Muscle of leg (tissue), 16 donors: ENCODE measurements around the gene RAB42. TPM values are rescaled to one million over a fixed set of nuclear protein-coding genes. Genes with fewer than 3 reads are reported as not detected.

Source experiments
- DNase-seq: peaks from one replicate; pipeline ENCODE4 v3.0.0; 2013
- H3K27ac ChIP-seq: one replicate; pipeline ENCODE4 v1.5.1; 2013; ENCODE audit warnings: mild to moderate bottlenecking, low read length, control low read depth
- H3K27me3 ChIP-seq: one replicate; pipeline ENCODE4 v1.6.1; 2013; ENCODE audit warnings: low read length; ENCODE audit not compliant: control insufficient read depth, insufficient read depth
- H3K36me3 ChIP-seq: one replicate; pipeline ENCODE4 v1.6.1; 2013; ENCODE audit warnings: low read length; ENCODE audit not compliant: control insufficient read depth, insufficient read depth
- H3K4me1 ChIP-seq: one replicate; pipeline ENCODE4 v1.6.1; 2013; ENCODE audit warnings: low read length; ENCODE audit not compliant: control insufficient read depth, insufficient read depth
- H3K4me3 ChIP-seq: one replicate; pipeline ENCODE4 v1.5.1; 2013; ENCODE audit warnings: low read length, control low read depth
- H3K9me3 ChIP-seq: replicated peaks from 2 replicates; pipeline ENCODE4 v1.6.1; 2013; ENCODE audit warnings: low read depth, low read length; ENCODE audit not compliant: control insufficient read depth
- WGBS: methylation state at CpG from one replicate; pipeline ENCODE4 v1.1.5; 2013; ENCODE audit warnings: missing lambda C conversion rate; ENCODE audit not compliant: insufficient coverage; 5-methylcytosine and 5-hydroxymethylcytosine counted together
- long read RNA-seq, 11 donors: transcript quantifications; one replicate each; lab custom pipeline, GENCODE V29; 2026
- polyA plus RNA-seq, 8 donors: library from polyadenylated mRNA; unstranded; fragments of 120-200 nt; gene quantifications; one replicate each; pipeline versions ENCODE4 v1.2.1 to v1.2.3, GENCODE V29; 2013; ENCODE audit warnings: inconsistent platforms in 1 of 8, low replicate concordance in 1 of 8; ENCODE audit not compliant: insufficient read length in 8 of 8, insufficient read depth in 1 of 8
- total RNA-seq: library from RNA; stranded (reverse); fragments of 120-200 nt; gene quantifications from one replicate; pipeline ENCODE4 v1.2.4, GENCODE V29; 2013

Gene RAB42
- total RNA-seq (8.7 TPM), polyA plus RNA-seq (10 to 100 TPM in 2 of 8 donors, 1 to 10 TPM in 6; 7.0 to 10.9 (median 9.2) TPM)
- long read RNA-seq, donor 1, partial matches to known transcripts, result 0 of 3 reads
- long read RNA-seq, donor 1, other reads (novel, unspliced or antisense), result 0 of 3 reads
- long read RNA-seq, donor 2, partial matches to known transcripts, result 0 of 1 reads
- long read RNA-seq, donor 2, other reads (novel, unspliced or antisense), result 0 of 1 reads
- long read RNA-seq, donor 3, transcript RAB42-202 (2 exons, 857 nt), result major isoform, 6 of 8 reads
- long read RNA-seq, donor 3, partial matches to known transcripts, result 0 of 8 reads
- long read RNA-seq, donor 3, other reads (novel, unspliced or antisense), result 0 of 8 reads
- long read RNA-seq, donor 4, partial matches to known transcripts, result 0 of 2 reads
- long read RNA-seq, donor 4, other reads (novel, unspliced or antisense), result 0 of 2 reads
- long read RNA-seq, donor 5, transcript RAB42-202 (2 exons, 857 nt), result major isoform, 7 of 7 reads
- long read RNA-seq, donor 5, partial matches to known transcripts, result 0 of 7 reads
- long read RNA-seq, donor 5, other reads (novel, unspliced or antisense), result 0 of 7 reads
- long read RNA-seq, donor 6, transcript RAB42-202 (2 exons, 857 nt), result major isoform, 5 of 46 reads
- long read RNA-seq, donor 6, partial matches to known transcripts, result 30 of 46 reads
- long read RNA-seq, donor 6, other reads (novel, unspliced or antisense), result 9 of 46 reads
- long read RNA-seq, donor 7, partial matches to known transcripts, result 0 of 2 reads
- long read RNA-seq, donor 7, other reads (novel, unspliced or antisense), result 0 of 2 reads
- long read RNA-seq, donor 8, partial matches to known transcripts, result 0 of 3 reads
- long read RNA-seq, donor 8, other reads (novel, unspliced or antisense), result 0 of 3 reads
- long read RNA-seq, donor 9, partial matches to known transcripts, result 0 of 2 reads
- long read RNA-seq, donor 9, other reads (novel, unspliced or antisense), result 0 of 2 reads
- long read RNA-seq, donor 10, transcript RAB42-202 (2 exons, 857 nt), result major isoform, 6 of 6 reads
- long read RNA-seq, donor 10, partial matches to known transcripts, result 0 of 6 reads
- long read RNA-seq, donor 10, other reads (novel, unspliced or antisense), result 0 of 6 reads
- long read RNA-seq, donor 11, partial matches to known transcripts, result 0 of 3 reads
- long read RNA-seq, donor 11, other reads (novel, unspliced or antisense), result 0 of 3 reads

DNA sequence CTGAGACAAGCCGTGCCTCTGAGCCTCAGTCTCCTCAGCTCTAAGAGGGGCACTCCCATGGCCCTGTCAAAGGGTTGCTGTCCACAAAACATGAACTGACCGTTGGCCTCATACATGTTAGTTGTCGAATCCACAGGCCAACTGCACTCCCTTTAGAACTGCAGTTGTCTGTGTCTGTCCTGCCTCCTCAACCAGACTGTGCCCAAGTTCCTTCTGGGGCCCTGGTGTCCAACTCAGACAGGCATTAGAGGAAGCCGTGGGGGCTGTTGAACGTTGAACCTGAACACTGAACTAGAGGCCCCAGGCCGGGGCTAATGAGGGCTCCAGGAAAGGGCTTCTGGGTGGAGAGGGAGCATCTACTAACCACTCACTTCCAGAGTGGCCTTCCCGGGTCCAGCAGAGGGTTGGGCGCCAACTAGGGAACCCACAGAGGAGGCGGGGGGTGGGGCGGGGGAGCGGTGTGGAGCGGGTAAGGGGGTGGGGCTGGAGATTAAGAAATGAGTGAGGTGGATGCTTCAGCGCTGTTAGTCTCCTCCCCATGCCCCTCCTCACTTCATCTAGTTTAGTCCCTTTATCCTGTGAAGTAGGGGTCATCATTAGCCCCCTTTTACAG lies at the start of gene RAB42:
Gene RAB42 (plus strand): TSS at position 558 of the 613 bp plus-strand sequence. CDS start 247 bp downstream, outside the sequence.
- peak within 1 kb of the TSS; percentile 72 for H3K27ac ChIP-seq
- no peaks in the 10 kb centered on the region for H3K9me3 ChIP-seq
- no peaks in the 10 kb centered on the region for H3K36me3 ChIP-seq
- peak; percentile 69 for DNase-seq
- peak within 1 kb of the TSS; percentile 52 for H3K4me3 ChIP-seq
- H3K4me1 ChIP-seq, result peaks cover 37% of the 10 kb centered on the region
- 90% methylated on average over 1 of the region's 13 CpGs for WGBS
- no peaks in the 10 kb centered on the region for H3K27me3 ChIP-seq

DNA sequence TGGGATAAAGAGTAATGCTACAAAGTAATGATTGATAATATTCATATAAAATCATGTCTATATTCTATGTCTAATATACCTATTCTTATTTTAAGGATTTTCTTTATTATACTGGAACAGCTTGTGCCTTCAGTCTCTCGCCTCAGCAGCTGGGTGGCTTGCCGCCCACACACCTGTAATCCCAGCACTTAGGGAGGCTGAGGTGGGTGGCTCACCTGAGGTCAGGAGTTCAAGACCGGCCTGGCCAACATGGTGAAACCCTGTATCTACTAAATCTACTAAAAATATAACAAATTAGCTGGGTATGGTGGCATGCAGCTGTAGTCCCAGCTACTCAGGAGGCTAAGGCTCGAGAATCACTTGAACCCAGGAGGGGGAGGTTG lies 46.8 kb upstream of the RAB42 start:
- no peaks in the 10 kb centered on the region for H3K4me1 ChIP-seq
- H3K4me3 ChIP-seq, result no peak overlapping the region
- WGBS, result no CpG with 5 or more reads among the region's 4 CpGs
- H3K36me3 ChIP-seq, result no peaks in the 10 kb centered on the region
- H3K27me3 ChIP-seq, result peaks cover 2% of the 10 kb centered on the region
- DNase-seq, result no peak
- no peaks in the 10 kb centered on the region for H3K9me3 ChIP-seq
- no peak overlapping the region for H3K27ac ChIP-seq

DNA sequence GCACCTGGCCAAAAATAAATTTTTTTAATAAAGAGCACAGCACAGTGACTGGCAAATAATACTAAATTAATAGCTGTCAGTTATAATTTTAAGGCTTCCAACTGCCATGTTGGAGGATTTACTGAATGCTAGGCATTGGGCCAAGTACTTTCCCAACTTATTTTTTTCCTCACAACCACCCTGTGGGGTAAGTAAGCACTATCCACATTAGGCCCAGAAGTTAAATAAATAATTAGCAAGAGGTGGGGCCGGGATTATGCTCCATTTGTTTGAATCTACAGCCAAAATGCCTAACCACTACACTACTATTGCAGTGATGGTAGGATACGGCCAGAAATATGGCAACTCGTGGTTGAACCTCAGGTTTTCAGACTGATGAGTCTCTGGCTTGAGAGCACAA lies 43.7 kb upstream of the RAB42 start:
- Histone ChIP-seq H3K9me3 (no peaks in the 10 kb centered on the region), H3K4me1 (peaks cover 3% of the 10 kb centered on the region), H3K27ac (no peak overlapping the region), H3K27me3 (peaks cover 2% of the 10 kb centered on the region), H3K36me3 (no peaks in the 10 kb centered on the region), H3K4me3 (no peak overlapping the region)
- WGBS, result 100% methylated on average over 1 of the region's 3 CpGs
- DNase-seq, result no peak

- Histone ChIP-seq H3K27me3 (peaks cover 2% of the 10 kb centered on the region), H3K27ac (no peak overlapping the region), H3K4me3 (no peak overlapping the region), H3K4me1 (peaks cover 8% of the 10 kb centered on the region), H3K9me3 (no peaks in the 10 kb centered on the region), H3K36me3 (peaks cover 6% of the 10 kb centered on the region)
- no peak for DNase-seq
- 75% methylated on average over 3 of the region's 6 CpGs for WGBS
Measured at GRCh38 chr1:28551381-28551780, 40.7 kb upstream of the RAB42 start.

DNA sequence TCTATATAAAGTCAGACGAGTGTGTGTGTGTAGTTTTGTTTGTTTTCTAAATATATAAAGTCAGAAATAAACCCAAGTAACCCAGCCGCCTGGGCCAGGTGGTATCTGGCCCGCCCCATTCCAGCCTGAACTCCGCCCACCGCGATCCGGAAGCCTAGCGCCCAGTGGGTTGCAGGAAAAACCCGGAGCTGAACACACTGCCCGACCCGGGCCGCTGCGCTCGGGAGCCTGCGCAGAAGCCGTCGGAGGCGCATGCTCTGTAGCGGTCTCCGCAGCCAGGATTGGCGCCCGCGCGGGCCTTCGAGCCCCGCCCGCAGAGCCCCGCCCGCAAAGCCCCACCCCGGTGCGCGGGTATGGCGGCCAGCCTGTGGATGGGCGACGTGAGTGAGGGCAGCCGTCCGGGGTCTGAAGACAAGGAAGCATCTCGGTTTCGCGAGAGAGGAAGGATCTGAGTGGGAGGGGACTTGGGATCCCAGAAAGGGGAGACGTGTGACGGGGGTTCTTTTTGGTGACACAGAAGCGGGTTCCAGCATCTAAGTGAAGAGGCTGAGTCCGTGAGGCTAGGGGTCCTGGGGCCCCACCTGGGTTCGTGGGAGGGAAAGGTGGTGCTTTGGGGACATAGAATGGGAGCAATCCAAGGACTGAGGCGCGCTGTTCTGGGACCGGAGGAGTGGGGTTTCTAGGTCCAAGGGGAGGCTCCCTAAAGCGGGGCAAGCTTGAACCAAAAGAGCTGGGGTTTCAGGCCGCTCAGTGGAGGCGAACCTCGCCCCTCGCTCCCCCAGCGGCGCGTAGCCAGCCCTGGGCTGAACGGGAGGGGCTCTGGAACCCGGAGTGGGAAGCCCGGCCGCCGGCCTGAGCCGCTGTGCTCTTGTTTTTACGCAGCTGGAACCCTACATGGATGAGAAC lies 39.1 kb upstream of the RAB42 start, which contains the start of gene TRNAU1AP:
Gene TRNAU1AP (plus strand): TSS at position 328 of the 906 bp plus-strand sequence. CDS start 26 bp downstream, at position 354.
- Histone ChIP-seq H3K27me3 (no peaks in the 10 kb centered on the region), H3K9me3 (no peaks in the 10 kb centered on the region), H3K4me1 (peaks cover 8% of the 10 kb centered on the region), H3K36me3 (peaks cover 13% of the 10 kb centered on the region), H3K27ac (peak within 1 kb of the TSS; percentile 96), H3K4me3 (peak within 1 kb of the TSS; percentile 99)
- WGBS, result under 1% methylated on average over 58 of the region's 63 CpGs
- peak; percentile 99 for DNase-seq

- no peaks in the 10 kb centered on the region for H3K4me1 ChIP-seq
- H3K27me3 ChIP-seq, result no peaks in the 10 kb centered on the region
- H3K9me3 ChIP-seq, result no peaks in the 10 kb centered on the region
- peaks cover 63% of the 10 kb centered on the region for H3K36me3 ChIP-seq
- no peak for DNase-seq
- H3K27ac ChIP-seq, result no peak overlapping the region
- H3K4me3 ChIP-seq, result no peak overlapping the region
- WGBS, result 83% methylated on average over 1 of the region's 3 CpGs
Measured at GRCh38 chr1:28560886-28561285, 31.2 kb upstream of the RAB42 start.

GRCh38 chr1:28564310-28564709 lies 27.8 kb upstream of the RAB42 start:
- no peaks in the 10 kb centered on the region for H3K27me3 ChIP-seq
- H3K27ac ChIP-seq, result no peak overlapping the region
- H3K4me3 ChIP-seq, result no peak overlapping the region
- H3K9me3 ChIP-seq, result no peaks in the 10 kb centered on the region
- DNase-seq, result no peak
- H3K36me3 ChIP-seq, result peaks cover 79% of the 10 kb centered on the region
- no peaks in the 10 kb centered on the region for H3K4me1 ChIP-seq

GRCh38 chr1:28565040-28565439 lies 27.0 kb upstream of the RAB42 start:
- DNase-seq, result no peak
- H3K36me3 ChIP-seq, result peaks cover 73% of the 10 kb centered on the region
- H3K9me3 ChIP-seq, result no peaks in the 10 kb centered on the region
- no peaks in the 10 kb centered on the region for H3K27me3 ChIP-seq
- H3K4me1 ChIP-seq, result no peaks in the 10 kb centered on the region
- H3K27ac ChIP-seq, result no peak overlapping the region
- no peak overlapping the region for H3K4me3 ChIP-seq
- WGBS, result 100% methylated on average over 6 of the region's 7 CpGs

- no peak for DNase-seq
- no peaks in the 10 kb centered on the region for H3K9me3 ChIP-seq
- no peaks in the 10 kb centered on the region for H3K4me1 ChIP-seq
- 100% methylated on average over 3 of the region's 6 CpGs for WGBS
- no peak overlapping the region for H3K27ac ChIP-seq
- no peak overlapping the region for H3K4me3 ChIP-seq
- H3K27me3 ChIP-seq, result no peaks in the 10 kb centered on the region
- peaks cover 68% of the 10 kb centered on the region for H3K36me3 ChIP-seq
Measured at GRCh38 chr1:28565726-28566125, 26.3 kb upstream of the RAB42 start.
